ENCODE measurements around the gene HS3ST3A1. TPM values are rescaled to one million over a fixed set of nuclear protein-coding genes. Genes with fewer than 3 reads are reported as not detected.

HS3ST3A1 gene
- total RNA-seq, 1 donor from 2014 or later, result 8.6 TPM

- intact Hi-C loops (cut with DNase I), result no loop called here
- Histone ChIP-seq H3K36me3 (no peaks in the 10 kb centered on the region), H3K9me3 (no peaks in the 10 kb centered on the region), H3K4me3 (no peak overlapping the region), H3K27me3 (no peaks in the 10 kb centered on the region), H3K27ac (no peak overlapping the region), H3K4me1 (no peaks in the 10 kb centered on the region)
- TF ChIP-seq POLR2A (IDR thresholded peaks at IDR 0.05) (no peak), CTCF (IDR thresholded peaks at IDR 0.05) (no peak), POLR2AphosphoS5 (IDR thresholded peaks at IDR 0.05; ENCODE audit: insufficient read depth in 1 of 2, low read depth in 1 of 2) (no peak)
- no peak for DNase-seq (ENCODE audit: extremely low spot score in 2 of 2)
Measured at GRCh38 chr17:13581925-13582324, 19.8 kb downstream of the HS3ST3A1 start.

- no peak for TF ChIP-seq POLR2A (IDR thresholded peaks at IDR 0.05)
- TF ChIP-seq CTCF (IDR thresholded peaks at IDR 0.05), result no peak
- TF ChIP-seq POLR2AphosphoS5 (IDR thresholded peaks at IDR 0.05; ENCODE audit: insufficient read depth in 1 of 2, low read depth in 1 of 2), result no peak
- Histone ChIP-seq H3K36me3 (no peaks in the 10 kb centered on the region), H3K4me3 (no peak overlapping the region), H3K9me3 (no peaks in the 10 kb centered on the region), H3K27me3 (no peaks in the 10 kb centered on the region), H3K4me1 (no peaks in the 10 kb centered on the region), H3K27ac (no peak overlapping the region)
- no peak for DNase-seq (ENCODE audit: extremely low spot score in 2 of 2)
- intact Hi-C loops (cut with DNase I), result no loop called here
Measured at GRCh38 chr17:13580790-13581189, 20.9 kb downstream of the HS3ST3A1 start.

- intact Hi-C loops (cut with DNase I), result no loop called here
- TF ChIP-seq POLR2AphosphoS5 (IDR thresholded peaks at IDR 0.05; ENCODE audit: insufficient read depth in 1 of 2, low read depth in 1 of 2), result no peak
- no peak for TF ChIP-seq CTCF (IDR thresholded peaks at IDR 0.05)
- no peak for TF ChIP-seq POLR2A (IDR thresholded peaks at IDR 0.05)
- no peaks in the 10 kb centered on the region for H3K36me3 ChIP-seq
- peaks cover 14% of the 10 kb centered on the region for H3K4me1 ChIP-seq
- no peaks in the 10 kb centered on the region for H3K27me3 ChIP-seq
- no peaks in the 10 kb centered on the region for H3K9me3 ChIP-seq
- H3K4me3 ChIP-seq, result no peak overlapping the region
- no peak for DNase-seq (ENCODE audit: extremely low spot score in 2 of 2)
- no peak overlapping the region for H3K27ac ChIP-seq
Measured at GRCh38 chr17:13576661-13577526, 24.8 kb downstream of the HS3ST3A1 start.

- DNase-seq (ENCODE audit: extremely low spot score in 2 of 2), result no peak
- intact Hi-C loops (cut with DNase I), result no loop called here
- Histone ChIP-seq H3K9me3 (no peaks in the 10 kb centered on the region), H3K4me3 (no peak overlapping the region), H3K36me3 (no peaks in the 10 kb centered on the region), H3K27ac (no peak overlapping the region), H3K4me1 (peaks cover 14% of the 10 kb centered on the region), H3K27me3 (no peaks in the 10 kb centered on the region)
- no peak for TF ChIP-seq POLR2A (IDR thresholded peaks at IDR 0.05)
- TF ChIP-seq CTCF (IDR thresholded peaks at IDR 0.05), result no peak
- no peak for TF ChIP-seq POLR2AphosphoS5 (IDR thresholded peaks at IDR 0.05; ENCODE audit: insufficient read depth in 1 of 2, low read depth in 1 of 2)
Measured at GRCh38 chr17:13575922-13576419, 25.8 kb downstream of the HS3ST3A1 start.

- H3K27me3 ChIP-seq, result no peaks in the 10 kb centered on the region
- no peak for DNase-seq (ENCODE audit: extremely low spot score in 2 of 2)
- peaks cover 14% of the 10 kb centered on the region for H3K4me1 ChIP-seq
- no peaks in the 10 kb centered on the region for H3K9me3 ChIP-seq
- TF ChIP-seq CTCF (IDR thresholded peaks at IDR 0.05) (no peak), POLR2A (IDR thresholded peaks at IDR 0.05) (no peak), POLR2AphosphoS5 (IDR thresholded peaks at IDR 0.05; ENCODE audit: insufficient read depth in 1 of 2, low read depth in 1 of 2) (no peak)
- intact Hi-C loops (cut with DNase I), result no loop called here
- H3K27ac ChIP-seq, result no peak overlapping the region
- no peaks in the 10 kb centered on the region for H3K36me3 ChIP-seq
- H3K4me3 ChIP-seq, result no peak overlapping the region
Measured at GRCh38 chr17:13575466-13575865, 26.3 kb downstream of the HS3ST3A1 start.

All from vagina (tissue), 2 donors.